GM18861 (cell line): ENCODE results near the gene GABRB3.

ENCODE experiments used
- ATAC-seq: cut with Tn5 transposase; IDR thresholded peaks from one replicate; pipeline ENCODE4 v1.9.1; 2021; ENCODE audit not compliant: unreplicated experiment

Gene GABRB3

DNA sequence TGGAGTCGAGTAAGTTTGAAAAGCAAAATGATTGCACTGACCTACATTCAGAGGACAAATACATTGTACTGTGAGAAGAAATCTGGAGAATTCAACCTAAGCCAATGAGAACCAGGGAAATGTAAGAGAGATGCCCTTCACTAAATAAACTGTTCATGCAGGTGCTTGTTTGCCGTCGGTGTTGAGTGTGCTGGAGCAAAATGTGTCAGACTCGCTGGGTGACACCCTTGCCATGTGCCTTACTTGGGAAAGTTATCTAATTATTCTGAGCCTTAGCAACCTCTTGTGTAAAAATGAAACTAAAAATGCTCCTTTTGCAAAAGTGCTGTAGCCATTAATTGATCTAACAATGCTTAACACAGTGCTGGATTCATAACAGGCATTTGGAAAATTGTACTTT is 140.4 kb downstream of the GABRB3 start:
- no peak for ATAC-seq

DNA sequence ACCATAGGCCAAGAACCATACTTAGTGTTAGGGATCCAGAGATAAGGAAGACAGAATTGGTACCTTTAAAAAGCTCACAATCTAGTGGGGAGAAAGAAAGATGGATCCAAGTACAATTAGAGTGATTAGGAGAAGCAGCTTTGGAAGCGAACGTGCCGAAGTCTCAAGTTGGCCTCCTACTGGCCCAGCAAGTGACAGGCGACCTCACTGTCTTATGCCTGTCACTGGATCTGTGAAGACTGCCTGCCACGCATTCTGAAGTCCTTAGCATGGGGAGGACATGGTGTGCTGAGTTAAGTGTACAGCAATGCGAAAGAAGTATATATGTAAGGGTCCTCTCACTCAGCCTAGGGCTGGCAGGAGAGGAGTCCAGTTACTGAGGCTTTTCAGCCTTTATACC is 141.0 kb downstream of the GABRB3 start:
- ATAC-seq = no peak

GRCh38 chr15:26630857-26631256 is 142.0 kb downstream of the GABRB3 start:
- ATAC-seq = no peak

GRCh38 chr15:26628879-26629529 is 143.9 kb downstream of the GABRB3 start:
- no peak for ATAC-seq

DNA sequence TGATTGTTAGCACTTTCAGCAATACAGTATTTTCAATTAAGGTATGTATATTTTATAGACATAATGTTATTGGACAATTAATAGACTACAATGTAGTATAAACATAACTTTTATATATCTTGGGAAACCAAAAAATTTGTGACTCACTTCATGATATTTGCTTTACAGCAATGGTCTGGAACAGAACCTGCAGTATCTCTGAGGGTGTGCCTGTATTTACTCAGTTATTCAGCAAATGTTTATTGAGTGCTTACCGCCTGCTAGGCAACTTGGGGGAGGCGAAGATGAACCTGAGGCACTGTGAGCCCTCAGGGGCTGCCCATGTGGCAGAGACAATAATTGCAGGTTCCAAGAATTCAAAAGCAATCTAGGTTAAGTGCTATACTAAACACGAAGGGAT is 144.8 kb downstream of the GABRB3 start:
- ATAC-seq = no peak

GRCh38 chr15:26624128-26624527 is 148.7 kb downstream of the GABRB3 start:
- ATAC-seq = no peak

DNA sequence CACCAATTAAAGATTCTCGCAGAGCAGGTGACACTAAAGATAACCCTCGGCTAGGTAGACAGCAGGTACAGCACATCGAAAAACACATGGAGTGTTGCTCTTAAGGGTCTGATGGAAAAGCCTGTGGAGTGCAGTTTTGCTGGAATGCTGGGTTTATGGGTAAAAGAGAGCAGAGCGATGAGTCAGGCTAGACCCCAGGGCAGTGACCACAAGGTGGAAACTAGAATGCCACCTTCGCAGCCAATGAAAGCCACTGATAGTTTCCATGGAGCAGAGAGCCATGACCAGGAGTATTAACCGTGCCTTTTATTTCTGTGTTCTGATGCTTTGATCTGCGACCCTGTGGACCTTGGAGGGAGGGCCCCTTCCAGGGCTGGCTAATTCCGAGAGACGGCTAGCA is 149.8 kb downstream of the GABRB3 start:
- no peak for ATAC-seq

- ATAC-seq = no peak
Observed at GRCh38 chr15:26621816-26622215, 151.1 kb downstream of the GABRB3 start.

- ATAC-seq = no peak
Observed at GRCh38 chr15:26620528-26621458, 152.1 kb downstream of the GABRB3 start.

DNA sequence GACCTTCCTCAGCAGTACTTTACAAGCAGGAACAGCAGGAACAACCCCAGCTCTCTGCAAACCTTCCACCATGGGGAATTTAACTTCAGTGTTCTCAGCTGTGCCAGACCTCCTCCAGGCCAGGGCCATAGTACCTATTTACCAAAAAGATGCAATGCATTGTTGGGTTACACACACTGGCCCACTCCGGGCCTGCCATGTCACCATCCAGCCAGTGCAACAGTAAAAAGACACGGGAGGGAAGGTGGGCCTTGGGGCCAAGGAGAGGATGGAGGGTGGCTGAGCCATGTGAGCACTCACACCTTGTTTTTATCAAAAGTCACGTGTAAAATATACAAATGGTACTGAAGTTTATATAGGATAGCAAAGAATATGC is 157.0 kb downstream of the GABRB3 start:
- ATAC-seq = no peak

DNA sequence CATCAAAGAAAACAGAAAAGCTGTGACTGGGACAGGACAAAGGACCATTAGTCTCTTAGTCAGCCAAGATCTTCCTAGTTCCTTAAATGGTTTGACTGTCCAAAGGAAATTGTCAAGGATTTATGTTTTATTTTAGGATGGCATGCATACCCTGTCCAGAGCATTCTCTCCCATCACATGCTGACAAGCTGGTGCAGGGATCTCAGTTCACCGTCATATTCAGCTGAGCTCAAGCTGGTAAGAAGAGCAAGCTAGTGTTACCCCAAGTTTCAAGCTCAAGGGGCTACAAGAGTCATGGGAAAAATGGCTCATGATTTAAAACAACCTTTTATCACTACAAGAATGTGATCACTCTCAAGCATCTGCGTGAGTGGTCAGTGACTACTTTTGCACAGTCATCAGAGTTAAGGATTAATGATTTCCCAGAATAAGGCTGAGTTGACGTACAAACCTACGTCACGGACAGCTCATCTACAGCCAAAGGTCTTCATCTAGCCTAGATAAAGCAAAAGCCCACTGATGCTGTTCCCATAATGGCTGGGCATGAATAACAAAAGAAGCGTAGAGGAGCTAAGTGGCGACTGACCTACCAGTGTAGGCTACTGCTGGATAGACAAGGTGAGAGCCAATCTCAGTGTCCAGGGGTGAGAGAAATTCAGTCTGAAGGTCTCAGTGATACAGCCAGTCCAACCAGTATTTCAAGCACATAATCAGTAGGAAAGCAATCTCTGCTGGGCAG is 157.5 kb downstream of the GABRB3 start:
- ATAC-seq = no peak

DNA sequence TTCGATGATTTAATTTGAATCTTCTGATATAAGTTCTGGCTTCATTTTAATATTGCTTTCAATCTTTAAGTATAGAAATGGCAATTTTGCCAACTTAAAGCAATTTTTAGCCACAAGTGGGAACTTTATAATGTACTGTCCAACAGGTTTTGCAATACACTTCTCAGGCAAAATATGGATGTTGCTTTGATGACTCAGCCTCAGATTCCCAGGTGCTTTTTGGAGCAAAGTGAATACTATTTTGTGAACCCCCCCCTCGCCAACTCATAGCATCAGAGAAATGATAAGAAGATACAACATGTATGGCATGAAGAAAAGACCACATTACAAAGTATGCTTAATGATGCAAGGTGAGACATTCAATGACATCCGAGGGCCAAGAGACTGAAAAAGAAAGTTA is 158.1 kb downstream of the GABRB3 start:
- ATAC-seq = no peak

DNA sequence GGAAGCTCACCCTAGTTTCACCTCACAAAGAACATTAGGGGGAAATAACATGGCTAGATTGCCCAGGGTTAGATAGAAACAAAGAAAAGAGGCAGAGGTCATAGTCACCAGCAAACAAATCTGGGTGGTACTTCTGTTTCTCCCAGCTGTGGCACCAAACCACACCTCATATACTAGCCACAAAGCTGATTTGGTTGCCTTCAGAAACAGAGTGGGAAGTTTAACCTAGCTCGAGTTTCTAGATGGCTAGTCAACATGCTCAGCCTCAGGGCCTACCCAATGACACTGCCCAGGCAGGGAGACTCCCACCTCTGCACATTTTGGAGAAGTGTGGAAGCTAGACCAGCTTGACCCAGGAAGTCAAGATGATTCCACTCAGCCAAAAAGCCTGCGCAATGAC is 174.2 kb downstream of the GABRB3 start:
- no peak for ATAC-seq

GRCh38 chr15:26595611-26596010 is 177.3 kb downstream of the GABRB3 start:
- no peak for ATAC-seq

GRCh38 chr15:26590676-26591075 is 182.2 kb downstream of the GABRB3 start:
- no peak for ATAC-seq

DNA sequence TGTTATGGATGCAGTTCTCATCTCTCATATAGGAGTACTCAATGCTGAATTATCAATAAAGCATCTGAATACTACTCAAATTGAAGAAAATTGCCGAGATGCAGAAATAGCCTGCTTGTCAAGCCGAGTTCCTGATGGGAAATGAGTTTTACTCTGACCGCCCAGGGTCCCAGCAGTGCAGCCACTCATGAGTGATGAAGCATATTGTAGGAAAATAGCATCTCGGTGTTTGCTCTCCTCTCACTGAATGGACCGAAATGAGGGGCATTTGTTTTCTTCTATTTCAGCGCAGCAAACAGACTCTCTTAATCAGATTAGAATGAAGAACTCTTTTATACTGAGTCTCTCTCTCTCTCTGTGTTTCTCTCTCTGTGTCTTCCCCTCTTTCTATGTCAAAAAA is 190.0 kb downstream of the GABRB3 start:
- ATAC-seq = no peak

- ATAC-seq = no peak
Observed at GRCh38 chr15:26580943-26581342, 191.9 kb downstream of the GABRB3 start.

- no peak for ATAC-seq
Observed at GRCh38 chr15:26572602-26573350, 200.1 kb downstream of the GABRB3 start.

DNA sequence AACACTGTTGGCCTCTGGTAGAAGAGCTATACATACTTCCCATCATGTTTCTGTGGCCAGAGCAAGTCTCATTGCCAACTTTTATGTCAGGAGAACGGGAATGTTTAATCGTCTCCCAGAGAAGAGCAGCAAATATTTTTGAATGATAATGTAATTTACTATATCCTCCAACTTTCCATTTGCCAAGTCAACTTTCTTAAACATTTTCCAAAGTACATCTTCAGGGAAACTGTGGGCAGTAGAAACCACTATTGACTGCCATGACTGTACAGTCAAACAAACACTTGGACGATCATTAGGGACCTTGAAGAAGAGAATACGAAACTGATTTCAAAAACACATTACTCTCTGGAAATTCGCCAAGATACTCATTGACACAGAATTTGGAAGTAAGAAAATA is 201.5 kb downstream of the GABRB3 start:
- no peak for ATAC-seq

- ATAC-seq = no peak
Observed at GRCh38 chr15:26565542-26565941, 207.3 kb downstream of the GABRB3 start.

- ATAC-seq = no peak
Observed at GRCh38 chr15:26564361-26564760, 208.5 kb downstream of the GABRB3 start.
